Stimulated activated CD4-positive, alpha-beta T cell treated with anti-CD3 and anti-CD28 coated beads, Interleukin-12 subunit alpha, Interleukin-12 subunit beta, amount 100 ng/mL, for 24 hours (primary cell): ENCODE data around the gene PAGE4.
A peak's percentile ranks its signal among the peaks of the same experiment; 100 is the strongest.

Source experiments
- DNase-seq, 2 experiments: peaks; one replicate each; pipeline ENCODE4 v3.0.0-alpha.2; 2020; ENCODE audit warnings: low read depth in 2 of 2

Gene PAGE4

DNA sequence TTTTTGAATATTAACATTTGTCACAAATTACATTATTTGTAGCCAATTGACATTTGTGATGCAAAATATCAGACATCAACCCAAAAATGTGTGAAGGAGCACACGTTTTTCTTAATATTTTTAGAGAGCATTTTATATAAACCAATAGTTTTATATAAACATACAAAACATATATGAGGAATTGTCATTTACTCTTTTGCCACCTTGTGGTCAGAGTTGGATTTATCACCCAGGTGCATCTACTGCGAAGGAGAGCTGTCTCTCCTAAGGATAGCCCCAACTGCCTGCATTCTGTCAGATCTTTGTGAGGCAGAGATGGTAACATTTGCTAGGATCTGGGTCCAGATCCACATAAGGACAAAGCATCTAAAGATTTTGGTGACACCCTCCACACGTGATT is 47.6 kb downstream of the PAGE4 start:
- DNase-seq: no peak

DNA sequence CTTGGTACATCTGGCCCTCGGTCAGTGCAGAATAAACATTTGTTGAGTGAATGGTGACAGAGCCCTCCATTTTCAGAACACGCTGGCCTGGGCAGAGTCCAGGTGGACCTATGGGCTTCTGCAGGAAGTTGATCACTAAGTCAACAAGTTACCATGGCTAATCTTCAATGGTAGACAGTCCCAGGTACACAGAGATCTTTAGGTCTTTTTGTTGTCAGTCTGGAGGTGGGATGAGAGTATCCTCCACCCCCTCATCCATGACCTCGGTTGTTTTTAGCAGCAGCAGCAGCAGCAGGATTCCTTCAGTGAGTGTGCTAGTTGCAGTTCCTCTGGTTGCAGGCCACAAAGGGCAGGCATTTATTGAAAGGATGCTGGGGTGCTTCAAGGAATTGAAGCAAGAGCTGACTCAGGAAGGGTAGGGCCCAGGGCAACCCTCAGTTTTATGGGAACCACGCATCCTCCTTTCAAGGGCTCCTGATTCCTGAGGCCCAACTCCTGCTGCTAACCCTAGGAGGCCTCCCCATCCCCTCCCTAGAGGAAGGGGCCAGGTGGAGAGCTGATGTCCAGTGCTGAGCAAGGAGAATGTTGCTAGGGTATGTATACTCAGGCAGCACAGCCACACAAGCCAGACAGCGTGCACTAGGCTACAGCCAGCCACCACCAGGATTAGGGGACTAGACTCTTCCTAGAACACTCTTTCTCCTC is 48.4 kb downstream of the PAGE4 start:
- DNase-seq: no peak

DNA sequence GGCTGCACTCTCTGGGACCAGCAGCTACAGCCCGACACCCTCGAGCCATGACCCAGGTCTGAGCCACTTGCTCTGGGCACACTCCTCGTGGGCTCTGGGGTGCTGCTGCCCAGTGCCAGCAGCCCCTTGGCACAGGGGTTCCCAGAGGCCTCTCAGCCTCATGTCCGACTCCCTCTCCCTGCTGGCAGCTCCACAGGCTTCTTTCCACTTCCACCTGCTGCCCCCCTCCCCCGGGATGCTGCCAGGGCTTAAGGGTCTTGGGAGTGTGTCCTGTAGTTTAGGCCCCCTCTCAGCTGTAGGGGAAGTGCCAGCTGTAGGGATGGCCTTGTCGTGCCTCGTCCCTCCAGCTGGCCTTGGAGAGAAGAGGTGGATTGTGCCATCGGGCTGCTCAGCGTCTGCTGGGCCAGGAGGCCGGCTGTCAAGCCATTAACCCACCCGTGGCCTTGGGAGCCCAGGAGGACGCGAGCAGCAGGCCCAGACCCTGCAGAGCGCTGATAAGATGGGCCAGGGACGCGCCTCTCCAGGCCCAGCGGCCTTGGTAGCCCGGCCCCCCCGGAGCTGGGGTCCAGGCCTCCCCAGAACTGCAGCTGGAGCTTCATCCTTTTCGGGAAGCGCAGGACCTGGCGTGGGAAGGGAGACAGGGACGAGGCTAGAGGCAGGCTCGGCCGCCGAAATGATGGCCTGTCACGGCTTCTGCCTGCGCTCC is 49.2 kb downstream of the PAGE4 start:
- no peak for DNase-seq

DNA sequence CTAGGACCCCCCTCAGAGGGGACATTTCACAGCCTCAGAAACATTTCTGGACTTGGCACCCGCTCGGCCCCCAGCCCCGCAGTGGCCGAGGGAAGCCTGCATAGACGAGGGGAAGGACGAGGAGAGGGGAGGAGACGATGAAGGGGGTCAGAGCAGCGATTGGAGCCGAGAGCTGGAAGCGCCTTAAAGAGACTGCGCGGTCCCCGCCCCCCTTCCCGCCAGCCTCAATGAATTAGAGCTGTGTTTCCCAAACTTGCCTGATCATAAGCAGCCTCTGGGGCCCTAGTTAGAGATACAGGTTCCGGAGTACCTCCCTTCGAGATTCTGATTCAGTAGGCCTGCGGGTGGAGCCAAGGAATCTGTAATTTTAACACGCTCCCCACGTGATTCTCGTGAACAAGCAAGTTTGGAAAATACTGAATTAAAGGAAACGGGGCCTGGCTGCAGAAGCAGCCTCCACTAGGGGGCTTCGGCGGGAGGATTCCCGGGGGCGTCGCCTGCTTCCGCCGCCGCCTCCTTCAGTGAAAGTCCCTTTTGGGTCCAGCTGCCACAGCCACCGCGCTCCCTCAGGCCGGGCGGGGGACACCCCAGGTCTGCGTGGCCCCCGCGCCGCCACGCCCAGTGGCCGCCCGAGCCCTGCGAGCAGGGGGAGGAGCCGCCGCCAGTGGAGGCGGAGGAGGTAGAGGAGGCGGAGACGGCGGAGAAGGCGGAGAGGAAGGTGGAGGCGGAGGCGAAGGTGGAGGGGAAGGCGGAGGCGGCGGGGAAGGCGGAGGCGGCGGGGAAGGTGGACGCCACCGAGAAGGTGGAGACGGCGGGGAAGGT is 49.9 kb downstream of the PAGE4 start, which contains the start of gene USP27X:
TSS of gene USP27X (plus strand) at position 651 of the 822 bp plus-strand sequence. CDS start 824 bp downstream, outside the sequence.
- peak; percentile 30 to 59 for DNase-seq

DNA sequence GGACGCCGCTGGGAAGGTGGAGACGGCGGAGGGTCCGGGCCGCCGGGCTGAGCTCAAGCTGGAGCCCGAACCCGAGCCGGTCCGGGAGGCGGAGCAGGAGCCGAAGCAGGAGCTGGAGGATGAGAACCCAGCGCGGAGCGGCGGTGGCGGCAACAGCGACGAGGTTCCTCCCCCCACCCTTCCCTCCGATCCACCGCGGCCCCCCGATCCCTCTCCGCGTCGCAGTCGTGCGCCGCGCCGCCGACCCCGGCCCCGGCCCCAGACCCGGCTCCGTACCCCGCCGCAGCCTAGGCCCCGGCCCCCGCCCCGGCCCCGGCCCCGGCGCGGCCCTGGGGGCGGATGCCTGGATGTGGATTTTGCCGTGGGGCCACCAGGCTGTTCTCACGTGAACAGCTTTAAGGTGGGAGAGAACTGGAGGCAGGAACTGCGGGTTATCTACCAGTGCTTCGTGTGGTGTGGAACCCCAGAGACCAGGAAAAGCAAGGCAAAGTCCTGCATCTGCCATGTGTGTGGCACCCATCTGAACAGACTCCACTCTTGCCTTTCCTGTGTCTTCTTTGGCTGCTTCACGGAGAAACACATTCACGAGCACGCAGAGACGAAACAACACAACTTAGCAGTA is 50.7 kb downstream of the PAGE4 start:
- DNase-seq: no peak

DNA sequence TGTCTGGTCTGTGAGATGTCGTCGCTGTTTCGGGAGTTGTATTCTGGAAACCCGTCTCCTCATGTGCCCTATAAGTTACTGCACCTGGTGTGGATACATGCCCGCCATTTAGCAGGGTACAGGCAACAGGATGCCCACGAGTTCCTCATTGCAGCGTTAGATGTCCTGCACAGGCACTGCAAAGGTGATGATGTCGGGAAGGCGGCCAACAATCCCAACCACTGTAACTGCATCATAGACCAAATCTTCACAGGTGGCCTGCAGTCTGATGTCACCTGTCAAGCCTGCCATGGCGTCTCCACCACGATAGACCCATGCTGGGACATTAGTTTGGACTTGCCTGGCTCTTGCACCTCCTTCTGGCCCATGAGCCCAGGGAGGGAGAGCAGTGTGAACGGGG is 51.6 kb downstream of the PAGE4 start:
- no peak for DNase-seq
